GM19372 (cell line): ENCODE data around the gene CUX1.

Experiments used
- ATAC-seq: cut with Tn5 transposase; IDR thresholded peaks from one replicate; pipeline ENCODE4 v1.9.1; 2021; ENCODE audit warnings: mild to moderate bottlenecking, low read depth, moderate library complexity; ENCODE audit not compliant: unreplicated experiment

CUX1 gene

DNA sequence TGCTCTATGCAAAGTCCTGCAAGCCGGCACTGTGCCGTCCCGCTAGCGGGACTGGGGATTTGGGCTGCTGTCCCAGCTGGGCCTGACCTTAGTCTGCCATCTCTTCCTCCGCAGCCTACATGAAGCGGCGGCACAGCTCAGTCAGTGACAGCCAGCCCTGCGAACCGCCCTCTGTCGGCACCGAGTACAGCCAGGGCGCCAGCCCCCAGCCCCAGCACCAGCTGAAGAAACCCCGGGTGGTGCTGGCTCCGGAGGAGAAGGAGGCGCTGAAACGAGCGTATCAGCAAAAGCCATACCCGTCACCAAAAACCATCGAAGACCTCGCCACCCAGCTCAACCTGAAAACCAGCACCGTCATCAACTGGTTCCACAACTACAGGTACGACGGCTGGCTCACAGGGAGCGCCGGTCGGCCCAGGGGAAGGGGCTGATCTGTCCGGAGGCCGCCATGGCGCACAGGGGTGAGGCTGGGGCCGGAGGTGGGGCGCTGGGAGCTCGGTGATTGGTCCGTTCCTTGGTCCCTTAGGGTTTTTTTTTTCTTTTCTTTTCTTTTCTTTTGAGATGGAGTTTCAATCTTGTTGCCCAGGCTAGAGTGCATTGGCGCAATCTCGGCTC, 421.9 kb downstream of the CUX1 start:
- no peak for ATAC-seq

GRCh38 chr7:102241431-102241830, 424.0 kb downstream of the CUX1 start:
- ATAC-seq: no peak

DNA sequence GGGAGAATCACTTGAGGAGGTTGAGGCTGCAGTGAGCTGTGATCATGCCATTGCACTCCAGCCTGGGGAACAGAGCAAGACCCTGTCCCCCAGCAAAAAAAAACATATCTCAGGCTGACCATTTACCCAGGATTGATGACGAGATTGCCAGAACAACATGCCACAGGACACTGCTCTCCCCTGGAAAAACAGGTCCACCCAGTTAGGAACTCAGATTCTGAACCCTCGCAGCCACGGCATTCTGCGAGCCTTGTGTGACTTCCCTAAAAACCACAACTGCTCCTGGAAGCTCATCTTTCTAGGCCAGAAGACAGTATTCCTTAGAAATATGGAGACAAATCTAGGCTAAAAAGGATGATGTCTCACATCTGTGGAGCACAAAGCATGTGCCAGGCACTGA, 427.2 kb downstream of the CUX1 start:
- ATAC-seq: no peak

DNA sequence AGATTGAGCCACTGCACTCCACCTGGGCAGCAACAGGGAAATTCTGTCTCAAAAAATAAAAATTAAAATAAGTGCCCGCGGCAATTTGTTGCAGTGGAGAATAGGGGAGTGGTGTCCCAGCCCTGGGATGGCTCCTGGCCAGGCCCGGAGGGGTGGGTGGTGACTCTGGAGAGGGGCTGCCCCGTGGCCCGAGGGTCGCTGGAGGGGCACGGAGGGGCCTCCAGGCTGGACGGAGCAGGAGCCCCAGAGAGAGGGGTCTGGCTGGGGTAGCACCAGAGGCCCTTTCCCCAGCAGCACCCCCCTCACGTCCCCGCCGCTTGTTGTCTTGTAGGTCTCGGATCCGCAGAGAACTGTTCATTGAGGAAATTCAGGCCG, 430.6 kb downstream of the CUX1 start:
- ATAC-seq: no peak

GRCh38 chr7:102248456-102249395, 431.3 kb downstream of the CUX1 start:
- no peak for ATAC-seq

- no peak for ATAC-seq
These were observed 434.3 kb downstream of the CUX1 start for GRCh38 chr7:102251531-102252365.

GRCh38 chr7:102252366-102252982, 435.0 kb downstream of the CUX1 start:
- ATAC-seq: no peak

- ATAC-seq: no peak
These were observed 435.9 kb downstream of the CUX1 start for GRCh38 chr7:102253066-102253972.

DNA sequence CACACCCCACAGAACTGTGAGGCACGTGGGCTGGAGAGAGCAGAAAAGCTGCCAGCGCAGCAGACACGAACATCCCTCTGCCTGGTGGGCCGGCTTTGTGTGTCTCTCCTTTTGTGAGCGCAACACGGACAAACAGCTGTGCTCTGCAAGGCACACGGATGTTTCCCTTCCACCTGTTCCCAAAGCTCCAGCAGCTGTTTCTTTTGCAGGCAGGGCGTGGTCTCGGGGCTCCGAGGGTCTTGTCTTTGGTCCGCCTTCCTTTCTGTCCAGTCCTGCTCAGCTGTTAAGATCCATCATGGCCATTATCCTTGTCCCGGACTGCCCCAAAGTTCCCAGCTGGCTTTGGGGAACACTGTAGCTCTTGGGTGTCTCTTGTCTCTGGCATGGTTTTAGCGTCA, 436.5 kb downstream of the CUX1 start:
- no peak for ATAC-seq

DNA sequence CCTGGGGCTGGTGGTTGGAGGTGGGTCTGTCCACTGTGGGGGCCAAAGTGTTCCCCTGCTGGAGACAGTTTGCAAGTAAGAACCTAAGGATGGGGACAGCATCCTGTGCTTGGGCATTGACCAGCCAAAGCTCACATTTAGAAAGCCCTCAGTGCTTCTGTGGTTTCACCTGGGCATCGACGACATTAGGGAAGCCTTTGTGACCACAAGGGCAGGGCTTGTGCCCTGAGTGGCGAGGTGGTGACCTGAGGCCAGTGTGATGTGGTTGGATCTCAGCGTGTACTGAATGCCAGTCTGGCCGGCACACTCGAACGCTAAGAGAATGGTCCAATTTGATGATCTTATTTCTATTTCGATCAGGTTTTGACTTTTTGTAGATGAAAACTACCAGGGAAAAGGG, 437.1 kb downstream of the CUX1 start:
- ATAC-seq: no peak

DNA sequence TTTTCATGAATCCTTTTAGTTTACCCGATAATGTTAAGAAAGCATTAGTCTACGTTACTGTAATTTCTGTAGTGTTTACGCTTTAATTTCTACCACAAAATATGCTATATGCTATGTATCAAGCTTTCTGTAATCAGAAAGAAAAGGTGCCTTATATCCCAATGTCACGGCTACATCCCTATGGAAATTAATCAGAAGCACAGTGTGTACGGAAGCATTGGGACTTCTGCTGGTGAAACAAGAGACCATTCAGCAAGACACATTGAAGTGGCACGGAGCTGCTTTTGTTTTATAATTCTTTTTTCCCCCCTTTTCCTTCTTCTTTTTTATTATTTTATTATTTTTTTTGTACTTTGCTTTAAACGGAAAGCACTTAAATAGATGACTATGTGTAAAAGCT, 438.1 kb downstream of the CUX1 start:
- no peak for ATAC-seq

DNA sequence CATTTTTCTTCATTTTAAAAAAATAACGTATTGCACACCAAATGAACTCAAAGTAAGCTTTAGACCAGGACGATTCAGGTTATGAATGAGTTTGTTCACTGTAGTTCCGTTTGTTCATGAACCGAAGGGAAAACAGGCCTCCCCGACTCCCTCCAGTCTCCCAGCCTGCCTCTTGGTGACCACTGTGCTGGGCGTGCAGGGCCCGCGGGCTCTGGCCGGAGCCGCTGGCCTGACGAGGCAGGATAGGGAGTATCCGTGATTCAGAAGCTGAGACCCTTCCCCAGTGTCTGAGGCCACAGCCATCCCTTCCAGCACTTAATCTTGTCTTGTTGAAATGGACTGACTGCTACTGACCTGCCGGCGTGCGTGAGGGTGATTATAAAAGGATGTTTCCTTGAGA, 438.5 kb downstream of the CUX1 start:
- ATAC-seq: no peak

DNA sequence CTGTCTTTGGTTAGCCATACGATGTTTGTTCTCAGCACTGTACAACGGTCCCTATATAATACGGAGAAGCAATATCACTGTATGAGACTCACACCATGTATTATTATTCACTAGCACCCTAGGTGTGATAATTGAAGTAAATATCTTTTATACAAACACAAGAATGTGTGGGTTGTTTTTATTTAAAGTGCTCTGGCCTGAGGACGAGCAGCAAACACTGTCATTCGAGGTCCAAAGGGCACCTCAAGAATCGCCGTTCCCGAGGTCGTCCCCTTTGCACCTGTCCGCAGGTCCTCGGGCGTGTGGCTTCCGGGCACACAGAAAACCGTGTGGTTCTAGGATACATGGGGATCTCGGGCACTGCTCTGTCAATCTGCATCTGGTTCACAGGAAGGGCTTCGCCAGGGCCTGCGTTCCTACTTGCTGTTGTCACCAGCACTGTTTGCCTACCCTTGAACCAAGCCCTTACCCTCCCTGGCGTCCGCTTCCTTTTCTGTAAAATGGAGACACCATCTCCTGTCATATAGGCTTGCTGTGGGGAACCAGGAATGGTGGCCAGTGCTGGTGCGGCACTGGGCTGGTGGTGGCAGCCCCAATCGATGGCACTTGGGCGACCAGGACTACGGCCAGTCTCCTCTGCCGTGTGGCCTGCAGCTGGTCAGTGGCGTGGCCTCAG, 440.8 kb downstream of the CUX1 start:
- no peak for ATAC-seq

DNA sequence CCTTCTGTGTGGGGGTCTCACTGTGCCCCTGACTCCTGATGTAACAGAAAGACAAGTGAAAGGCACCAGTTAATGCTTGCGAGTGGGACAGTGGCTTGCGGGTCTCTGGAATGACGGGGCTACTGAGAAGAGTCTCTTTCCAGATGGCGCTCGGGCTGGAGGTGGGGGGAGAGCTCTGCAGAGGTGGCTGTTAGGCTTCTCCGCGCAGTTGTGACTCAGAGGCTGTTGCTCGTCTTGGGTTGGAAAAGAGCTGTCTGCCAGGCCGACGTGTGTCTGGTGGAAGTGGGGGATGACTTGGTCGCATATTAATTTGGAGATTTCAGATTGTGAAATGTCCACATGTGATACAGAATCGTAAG, 441.3 kb downstream of the CUX1 start:
- no peak for ATAC-seq

DNA sequence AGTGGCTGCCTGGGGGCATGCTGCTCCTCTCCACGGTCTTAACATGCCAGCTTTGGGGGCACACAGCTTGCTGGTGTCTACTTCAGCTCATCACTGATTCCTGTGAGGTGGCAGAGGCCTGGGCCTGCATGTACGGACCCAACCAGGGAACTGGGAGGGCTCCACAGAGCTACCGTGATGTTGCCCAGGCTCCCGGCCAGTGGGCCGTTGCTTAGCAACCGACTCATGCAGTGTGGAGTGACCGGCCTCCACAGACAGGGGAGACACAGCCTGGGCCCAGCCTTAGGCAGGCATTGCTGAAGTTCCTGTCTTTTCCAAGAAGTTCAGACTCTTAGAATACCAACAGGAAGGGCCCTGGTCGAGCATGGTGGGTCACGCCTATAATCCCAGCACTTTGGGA, 443.4 kb downstream of the CUX1 start:
- no peak for ATAC-seq

DNA sequence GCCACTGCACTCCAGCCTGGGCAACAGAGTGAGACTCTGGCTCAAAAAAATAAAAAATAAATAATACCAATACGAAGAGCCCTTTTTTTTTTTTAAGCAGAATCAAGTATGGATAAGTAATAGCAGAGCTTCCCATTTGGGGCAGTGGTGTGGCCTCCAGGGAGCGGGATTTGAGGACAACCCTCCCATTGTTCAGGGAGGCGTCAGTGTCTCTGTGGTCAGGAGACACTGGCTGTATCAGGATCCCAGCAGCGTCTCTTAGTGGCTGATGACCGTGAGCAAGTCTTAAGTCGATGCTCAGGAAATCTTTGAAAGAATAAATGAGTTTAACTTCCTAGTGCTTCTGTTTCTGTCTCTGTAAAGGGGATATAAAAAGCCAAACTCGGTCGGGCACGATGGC, 444.0 kb downstream of the CUX1 start:
- ATAC-seq: no peak

GRCh38 chr7:102262546-102262945, 445.1 kb downstream of the CUX1 start:
- ATAC-seq: no peak

GRCh38 chr7:102264367-102264891, 447.0 kb downstream of the CUX1 start:
- ATAC-seq: no peak

- no peak for ATAC-seq
These were observed 449.1 kb downstream of the CUX1 start for GRCh38 chr7:102266541-102266940.
